ENCODE measurements around the gene HTR1B.

DNA sequence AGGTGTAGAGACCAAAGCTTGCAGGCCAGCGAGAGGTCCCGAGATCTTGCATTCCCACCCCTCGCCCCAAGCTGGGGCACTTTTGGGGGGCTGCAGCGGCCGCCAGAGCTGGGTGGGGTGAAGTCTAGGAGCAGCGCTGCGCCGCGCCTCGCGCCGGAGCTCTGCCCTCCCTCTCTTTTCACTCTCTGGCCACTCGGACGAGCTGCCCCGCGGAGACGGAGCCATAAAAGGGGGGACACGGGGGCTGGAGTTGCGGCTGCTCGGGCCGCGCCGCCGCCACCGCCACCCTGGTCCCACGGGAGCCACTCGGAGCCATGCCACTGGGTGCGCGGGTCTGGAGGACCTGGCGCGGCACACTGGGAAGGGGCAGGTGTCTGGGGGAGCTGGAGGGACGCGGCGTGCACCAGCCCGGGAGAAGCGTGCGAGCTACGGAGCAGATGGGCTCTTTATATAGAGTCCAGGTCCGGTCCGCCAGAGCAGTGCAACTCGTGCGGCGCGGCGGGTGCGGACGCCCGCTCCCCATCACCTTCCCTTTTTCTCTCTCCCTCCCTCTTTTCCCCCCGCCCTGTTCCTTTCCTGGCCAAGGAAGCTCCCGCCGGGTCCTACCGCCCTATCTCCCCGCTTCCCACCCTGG is 687 bp upstream of the HTR1B start:
- TF ChIP-seq, protein P1, sequence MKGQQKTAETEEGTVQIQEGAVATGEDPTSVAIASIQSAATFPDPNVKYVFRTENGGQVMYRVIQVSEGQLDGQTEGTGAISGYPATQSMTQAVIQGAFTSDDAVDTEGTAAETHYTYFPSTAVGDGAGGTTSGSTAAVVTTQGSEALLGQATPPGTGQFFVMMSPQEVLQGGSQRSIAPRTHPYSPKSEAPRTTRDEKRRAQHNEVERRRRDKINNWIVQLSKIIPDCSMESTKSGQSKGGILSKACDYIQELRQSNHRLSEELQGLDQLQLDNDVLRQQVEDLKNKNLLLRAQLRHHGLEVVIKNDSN (IDR thresholded peaks at IDR 0.05) = no peak
- no peak for TF ChIP-seq YY1 (IDR thresholded peaks at IDR 0.05; ENCODE audit: low read depth)
